Measurements from ENCODE around the gene APBB2. TPM values are rescaled to one million over a fixed set of nuclear protein-coding genes. Genes with fewer than 3 reads are reported as not detected.

Gene APBB2
- total and polyA plus RNA-seq, 2 of the 8 experiments (the other 6 are each of a cell fraction or from before 2014, with no cell fraction given) = 58.7 to 59.4 TPM

GRCh38 chr4:40972722-40973121 is 241.6 kb downstream of the APBB2 start (continued):
- TF ChIP-seq CHD7 (IDR thresholded peaks at IDR 0.05; ENCODE audit: insufficient replicate concordance, low read length) = no peak
- TF ChIP-seq SP2 (IDR thresholded peaks at IDR 0.05; ENCODE audit: low read length) = no peak
- TF ChIP-seq SIN3A (conservative IDR thresholded peaks at IDR 0.05 in 1 of 2, IDR thresholded peaks at IDR 0.05 in 1 of 2; ENCODE audit: low read depth in 1 of 2, low read length in 2 of 2) = no peak
- TF ChIP-seq RBBP5 (IDR thresholded peaks at IDR 0.05; ENCODE audit: borderline replicate concordance, low read depth, low read length) = no peak
- TF ChIP-seq NANOG (IDR thresholded peaks at IDR 0.05; ENCODE audit: insufficient read depth, low read depth, low read length, poor library complexity, severe bottlenecking) = no peak
- TF ChIP-seq CHD2 (IDR thresholded peaks at IDR 0.05; ENCODE audit: low read length) = no peak
- no peak for TF ChIP-seq GTF2F1 (IDR thresholded peaks at IDR 0.05; ENCODE audit: borderline replicate concordance, low read depth, low read length)
- TF ChIP-seq USF2 (IDR thresholded peaks at IDR 0.05; ENCODE audit: low read length) = no peak
- TF ChIP-seq KDM5A (IDR thresholded peaks at IDR 0.05; ENCODE audit: low read length) = no peak
- TF ChIP-seq YY1 (IDR thresholded peaks at IDR 0.05; ENCODE audit: low read depth, low read length) = no peak
- TF ChIP-seq KDM4A (IDR thresholded peaks at IDR 0.05; ENCODE audit: low read depth, low read length, severe bottlenecking) = no peak

Data from H1 (cell line).